22Rv1 (cell line): ENCODE measurements around the gene OR4D10.

Source experiments
- H3K27ac ChIP-seq: fragments of 450-650 bp; 2 replicates; pipeline ENCODE4 v1.5.1; 2017
- ZFX ChIP-seq: fragments of 450-650 bp; IDR thresholded peaks from 2 replicates; pipeline ENCODE4 v1.6.1; 2017; ENCODE audit warnings: antibody characterized with exemption, borderline replicate concordance
- TF ChIP-seq, protein P1 (sequence below): fragments of 450-650 bp; IDR thresholded peaks from 2 replicates; pipeline ENCODE4 v1.5.1; 2017; ENCODE audit warnings: mild to moderate bottlenecking

OR4D10 gene

DNA sequence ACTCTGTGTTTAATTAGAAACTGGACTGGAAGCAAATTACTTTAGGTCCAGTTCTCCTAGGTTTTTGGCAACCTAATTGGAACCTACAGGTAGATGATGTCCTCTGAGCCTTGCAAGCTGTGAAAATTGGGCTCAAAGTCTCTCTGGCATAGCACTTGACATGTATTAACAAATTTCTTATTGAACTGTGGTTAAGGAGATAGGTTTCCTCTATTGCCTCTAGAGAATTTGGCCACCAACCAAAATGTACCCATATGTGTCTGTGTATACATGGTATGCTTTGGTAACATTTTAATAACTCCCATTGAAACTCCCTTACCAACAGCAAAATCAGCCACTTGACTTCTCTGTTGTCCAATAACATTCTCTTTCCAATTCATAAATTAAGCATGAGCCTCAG is at the start of gene OR4D10:
TSS of gene OR4D10 (plus strand) at position 301 of the 400 bp plus-strand sequence. CDS start 4,115 bp downstream, outside the sequence.
- TF ChIP-seq ZFX = no peak
- TF ChIP-seq, protein P1, sequence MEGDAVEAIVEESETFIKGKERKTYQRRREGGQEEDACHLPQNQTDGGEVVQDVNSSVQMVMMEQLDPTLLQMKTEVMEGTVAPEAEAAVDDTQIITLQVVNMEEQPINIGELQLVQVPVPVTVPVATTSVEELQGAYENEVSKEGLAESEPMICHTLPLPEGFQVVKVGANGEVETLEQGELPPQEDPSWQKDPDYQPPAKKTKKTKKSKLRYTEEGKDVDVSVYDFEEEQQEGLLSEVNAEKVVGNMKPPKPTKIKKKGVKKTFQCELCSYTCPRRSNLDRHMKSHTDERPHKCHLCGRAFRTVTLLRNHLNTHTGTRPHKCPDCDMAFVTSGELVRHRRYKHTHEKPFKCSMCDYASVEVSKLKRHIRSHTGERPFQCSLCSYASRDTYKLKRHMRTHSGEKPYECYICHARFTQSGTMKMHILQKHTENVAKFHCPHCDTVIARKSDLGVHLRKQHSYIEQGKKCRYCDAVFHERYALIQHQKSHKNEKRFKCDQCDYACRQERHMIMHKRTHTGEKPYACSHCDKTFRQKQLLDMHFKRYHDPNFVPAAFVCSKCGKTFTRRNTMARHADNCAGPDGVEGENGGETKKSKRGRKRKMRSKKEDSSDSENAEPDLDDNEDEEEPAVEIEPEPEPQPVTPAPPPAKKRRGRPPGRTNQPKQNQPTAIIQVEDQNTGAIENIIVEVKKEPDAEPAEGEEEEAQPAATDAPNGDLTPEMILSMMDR = no peak
- H3K27ac ChIP-seq = no peak within 1 kb of the TSS

DNA sequence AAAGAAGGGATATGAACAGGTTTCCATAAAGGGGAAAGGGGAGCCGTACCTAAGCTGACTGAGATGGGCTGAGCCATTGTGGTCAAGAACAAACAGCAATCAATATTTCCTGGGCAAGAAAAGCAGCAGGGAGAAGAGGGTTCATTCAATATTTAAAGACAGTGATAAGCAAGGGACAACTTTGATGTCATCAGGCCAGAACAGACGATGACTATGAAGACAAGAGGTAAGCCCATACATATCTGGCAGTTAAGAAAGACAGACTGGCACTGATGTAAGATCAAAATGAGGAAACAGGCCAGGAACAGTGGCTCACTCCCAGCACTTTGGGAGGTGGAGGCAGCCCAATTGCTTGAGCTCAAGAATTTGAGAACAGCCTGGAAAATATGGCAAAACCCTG is 49.3 kb upstream of the OR4D10 start:
- H3K27ac ChIP-seq = no peak overlapping the region
- TF ChIP-seq, protein P1 = no peak
- TF ChIP-seq ZFX = no peak

DNA sequence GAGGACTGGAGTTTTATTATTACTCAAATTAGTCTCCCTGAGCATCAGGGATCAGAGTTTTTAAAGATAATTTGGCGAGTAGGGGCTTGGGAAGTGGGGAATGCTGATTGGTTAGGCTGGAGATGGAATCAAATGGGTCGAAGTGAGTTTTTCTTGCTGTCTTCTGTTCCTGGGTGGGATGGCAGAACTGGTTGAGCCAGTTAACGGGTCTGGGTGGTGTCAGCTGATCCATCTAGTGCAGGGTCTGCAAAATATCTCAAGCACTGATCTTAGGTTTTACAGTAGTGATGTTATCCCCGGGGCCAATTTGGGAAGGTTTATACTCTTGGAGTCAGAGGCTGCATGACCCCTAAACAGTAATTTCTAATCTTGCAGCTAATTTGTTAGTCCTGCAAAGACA is 48.0 kb upstream of the OR4D10 start:
- no peak overlapping the region for H3K27ac ChIP-seq
- TF ChIP-seq ZFX = no peak
- TF ChIP-seq, protein P1 = no peak

DNA sequence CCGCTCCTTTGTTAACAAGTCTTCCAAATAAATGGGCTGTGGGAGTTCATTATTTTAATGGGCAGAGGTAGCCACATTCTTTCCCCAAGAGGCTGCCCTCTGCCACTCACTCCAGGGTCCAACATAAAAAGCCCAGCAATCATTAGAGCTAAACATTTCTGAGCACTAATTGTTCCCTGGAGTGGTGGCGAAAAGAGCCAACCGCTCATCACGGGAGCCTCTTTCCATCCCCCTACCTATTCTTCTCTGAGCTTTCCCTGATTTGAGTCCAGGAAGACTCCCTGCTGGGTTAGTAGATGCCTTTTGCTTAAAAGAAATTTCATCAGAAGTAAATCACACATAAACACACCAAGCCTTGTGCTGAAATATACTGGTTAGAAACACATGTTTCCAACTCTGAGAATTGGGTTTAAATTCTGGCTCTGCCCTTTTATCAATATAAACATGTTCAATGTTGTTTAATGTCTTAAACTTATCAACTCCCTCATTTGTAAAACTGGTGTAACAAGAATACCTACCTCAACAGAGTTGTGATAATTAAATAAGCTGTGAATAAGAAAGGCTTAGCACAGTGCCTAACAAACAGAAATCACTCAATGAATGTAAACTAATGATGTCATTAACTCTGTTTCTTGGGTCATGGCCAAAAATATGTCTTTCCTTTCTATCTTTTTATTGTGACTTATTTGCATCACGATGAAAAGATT is 46.6 kb upstream of the OR4D10 start, which contains the start of gene OR5A2:
TSS of gene OR5A2 (minus strand) at position 53 of the 707 bp plus-strand sequence. CDS start 3,460 bp downstream, outside the sequence.
- TF ChIP-seq, protein P1 = no peak
- no peak for TF ChIP-seq ZFX
- no peak within 1 kb of the TSS for H3K27ac ChIP-seq

DNA sequence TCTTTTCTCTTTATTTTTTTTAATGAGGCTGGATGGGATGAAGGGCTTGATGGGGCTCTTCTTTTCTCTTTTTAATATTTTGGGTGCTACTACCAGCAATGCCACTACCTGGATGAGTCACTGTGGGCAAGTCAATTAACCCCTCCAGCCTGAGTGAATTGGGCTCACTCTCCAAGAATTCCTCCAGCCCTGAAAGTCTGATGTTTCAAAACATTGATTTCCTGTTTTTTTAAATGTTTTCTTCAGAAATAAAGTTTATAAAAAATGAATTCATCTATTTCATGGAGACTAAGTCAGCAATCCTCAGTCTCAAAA is 46.1 kb upstream of the OR4D10 start:
- no peak for TF ChIP-seq ZFX
- TF ChIP-seq, protein P1 = no peak
- no peak overlapping the region for H3K27ac ChIP-seq

DNA sequence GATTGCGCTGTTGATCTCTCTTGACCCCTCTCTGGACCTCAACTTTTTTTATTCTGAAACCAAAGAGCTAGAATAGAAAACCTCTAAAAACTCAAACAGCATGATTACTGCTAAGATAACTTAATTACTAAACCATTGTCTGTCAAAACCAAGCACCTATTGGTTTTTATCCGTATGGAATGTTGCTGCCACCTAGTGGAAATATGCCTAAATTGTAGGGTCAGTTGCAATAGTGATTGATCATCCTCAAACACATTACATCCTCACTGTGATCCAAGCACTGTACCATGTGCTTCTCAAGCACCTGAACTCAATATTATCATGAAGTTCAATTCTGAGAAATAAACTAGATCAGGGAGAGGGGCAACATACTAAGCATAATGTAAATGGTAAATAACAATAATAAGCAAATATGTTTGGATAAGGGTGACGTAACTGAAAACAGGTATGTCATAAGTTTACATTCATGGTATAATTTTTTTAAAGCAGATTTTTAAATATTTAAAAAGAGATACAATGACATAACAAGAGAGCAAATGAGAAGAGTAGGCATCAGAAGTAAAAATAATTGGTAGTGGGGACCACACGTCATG is 43.1 kb upstream of the OR4D10 start:
- no peak overlapping the region for H3K27ac ChIP-seq
- TF ChIP-seq, protein P1 = peak; percentile 91
- no peak for TF ChIP-seq ZFX

DNA sequence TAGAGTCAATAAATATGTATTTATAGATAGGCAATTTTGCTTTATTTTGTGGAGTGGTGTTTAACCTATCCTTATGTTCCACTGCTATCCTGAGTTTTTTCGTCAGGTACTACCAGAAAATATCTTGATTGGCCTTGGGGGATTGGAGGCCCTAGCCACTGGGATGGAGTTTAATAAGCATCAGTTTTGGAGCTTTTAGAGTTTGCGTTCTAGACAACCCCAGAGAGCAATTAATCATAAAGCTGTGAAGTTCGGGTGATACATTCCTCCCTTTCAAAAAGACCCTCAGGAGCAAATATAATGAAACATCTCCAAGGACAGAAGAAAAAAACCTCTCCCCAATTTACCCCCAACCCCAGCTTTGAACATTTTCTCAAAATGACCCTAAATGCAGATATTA is 36.9 kb upstream of the OR4D10 start, which contains the start of gene OR5A1:
TSS of gene OR5A1 (plus strand) at position 301 of the 400 bp plus-strand sequence. CDS start 6,700 bp downstream, outside the sequence.
- TF ChIP-seq, protein P1 = no peak
- TF ChIP-seq ZFX = no peak
- H3K27ac ChIP-seq = no peak within 1 kb of the TSS
